ENCODE results near the gene UBE2L6. TPM values are rescaled to one million over a fixed set of nuclear protein-coding genes. Genes with fewer than 3 reads are reported as not detected.

The UBE2L6 gene
- total and polyA plus RNA-seq, 2 of the 4 experiments (the other 2 are of a cell fraction), result 37.5 to 46.7 TPM

GRCh38 chr11:57616595-57616994 is 49.1 kb upstream of the UBE2L6 start:
- ATAC-seq (ENCODE audit: low read depth) (no peak), DNase-seq (no peak)
- Histone ChIP-seq H3K27ac (ENCODE audit: insufficient read depth, low read length) (no peak overlapping the region), H3K14ac (replicated peaks; ENCODE audit: low read depth, low read length) (no peak overlapping the region), H4K20me1 (ENCODE audit: insufficient read depth, low read length) (no peaks in the 10 kb centered on the region), H3K56ac (ENCODE audit: extremely low read depth, insufficient read depth, low read length) (no peak overlapping the region), H2BK5ac (ENCODE audit: low read depth, low read length, poor library complexity, severe bottlenecking) (no peak overlapping the region), H3K27me3 (ENCODE audit: control insufficient read depth, insufficient read depth, low read length) (no peaks in the 10 kb centered on the region), H2AK9ac (replicated peaks; ENCODE audit: low read depth, low read length, poor library complexity) (no peak overlapping the region), H3K9me1 (ENCODE audit: insufficient read depth, low read length) (no peaks in the 10 kb centered on the region), H3K4me3 (ENCODE audit: insufficient read depth, low read depth, low read length) (no peak overlapping the region), H2BK15ac (ENCODE audit: low read depth, low read length) (no peak overlapping the region), H4K91ac (ENCODE audit: insufficient read depth, low read depth, low read length) (no peak overlapping the region), H3K4me1 (ENCODE audit: control insufficient read depth, insufficient read depth, low read length) (no peaks in the 10 kb centered on the region), H3K9ac (ENCODE audit: low read depth, low read length) (no peak overlapping the region), H2AFZ (replicated peaks; ENCODE audit: low read length, poor library complexity) (no peak overlapping the region), H3K4me2 (ENCODE audit: low read depth, low read length) (no peak overlapping the region), H2BK20ac (ENCODE audit: low read depth, low read length) (no peak overlapping the region), H4K8ac (ENCODE audit: low read depth in 2 of 2, low read length in 2 of 2) (no peak overlapping the region), H3K4ac (ENCODE audit: low read depth, low read length) (no peak overlapping the region), H3K9me3 (ENCODE audit: control insufficient read depth, insufficient read depth, low read length) (peaks cover 4% of the 10 kb centered on the region; the same call in 1 of the 2 replicates), H2AK5ac (ENCODE audit: low read depth, low read length) (no peak overlapping the region), H3K36me3 (ENCODE audit: control insufficient read depth, insufficient read depth, low read length) (peaks cover 8% of the 10 kb centered on the region), H3K23ac (ENCODE audit: low read depth, low read length) (no peak overlapping the region), H2BK120ac (ENCODE audit: low read depth, low read length) (no peak overlapping the region), H3K79me1 (ENCODE audit: low read depth in 1 of 2, low read length in 2 of 2) (no peaks in the 10 kb centered on the region), H4K5ac (ENCODE audit: low read depth, low read length) (no peak overlapping the region), H3K18ac (ENCODE audit: low read depth, low read length) (no peak overlapping the region)
- CTCF ChIA-PET, result interaction anchor here (0.6 kb wide), 1 partner anchor 27 kb away, joined by 3 read pairs; no protein-coding TSS in a partner anchor
- POLR2A ChIA-PET (ENCODE audit: unreplicated experiment), result no interaction called here
- no CpG with 5 or more reads among the region's 3 CpGs for WGBS, 2 experiments (ENCODE audit: extremely low coverage in 2 of 2, insufficient read length in 1 of 2)
- in situ Hi-C loops (cut with MboI; ENCODE audit: low sequenced_read_pairs), result no loop called here
- no TSS peak for BruUV-seq (replicated peaks)
- intact Hi-C loops (cut with micrococcal nuclease), result no loop called here
- TF ChIP-seq RAD21 (IDR thresholded peaks at IDR 0.05; ENCODE audit: low read length) (no peak), SMC3 (IDR thresholded peaks at IDR 0.05; ENCODE audit: low read depth, low read length) (no peak), POLR2A (IDR thresholded peaks at IDR 0.05; ENCODE audit: low read depth, low read length) (no peak), CEBPB (IDR thresholded peaks at IDR 0.05; ENCODE audit: low read depth, low read length) (no peak), RFX5 (IDR thresholded peaks at IDR 0.05; ENCODE audit: low read depth, low read length) (no peak), ELK1 (IDR thresholded peaks at IDR 0.05; ENCODE audit: borderline replicate concordance, low read depth, low read length) (no peak), FOS (IDR thresholded peaks at IDR 0.05; ENCODE audit: low read depth, low read length) (no peak), MAZ (IDR thresholded peaks at IDR 0.05; ENCODE audit: borderline replicate concordance, low read depth, low read length) (no peak), NFE2L2 (IDR thresholded peaks at IDR 0.05; ENCODE audit: low read depth, low read length) (no peak), CHD1 (IDR thresholded peaks at IDR 0.05; ENCODE audit: low read depth, low read length) (no peak), CTCF (conservative IDR thresholded peaks at IDR 0.05; ENCODE audit: low read depth, low read length) (no peak), BHLHE40 (IDR thresholded peaks at IDR 0.05; ENCODE audit: low read depth, low read length) (no peak), RCOR1 (IDR thresholded peaks at IDR 0.05; ENCODE audit: insufficient replicate concordance, low read length) (no peak), MXI1 (IDR thresholded peaks at IDR 0.05; ENCODE audit: borderline replicate concordance, low read depth, low read length) (no peak), MAFK (IDR thresholded peaks at IDR 0.05; ENCODE audit: low read depth, low read length) (no peak)
- TF ChIP-seq, protein P1, sequence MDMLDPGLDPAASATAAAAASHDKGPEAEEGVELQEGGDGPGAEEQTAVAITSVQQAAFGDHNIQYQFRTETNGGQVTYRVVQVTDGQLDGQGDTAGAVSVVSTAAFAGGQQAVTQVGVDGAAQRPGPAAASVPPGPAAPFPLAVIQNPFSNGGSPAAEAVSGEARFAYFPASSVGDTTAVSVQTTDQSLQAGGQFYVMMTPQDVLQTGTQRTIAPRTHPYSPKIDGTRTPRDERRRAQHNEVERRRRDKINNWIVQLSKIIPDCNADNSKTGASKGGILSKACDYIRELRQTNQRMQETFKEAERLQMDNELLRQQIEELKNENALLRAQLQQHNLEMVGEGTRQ (IDR thresholded peaks at IDR 0.05; ENCODE audit: low read depth, low read length), result no peak
- dilution Hi-C loops (cut with HindIII; ENCODE audit: low sequenced_read_pairs, unreplicated experiment), result no loop called here

All from IMR-90 (cell line).